MM.1S (cell line): Measurements from ENCODE around the gene LRRC43.
A peak's percentile ranks its signal among the peaks of the same experiment; 100 is the strongest.

Experiments used
- DNase-seq: peaks from one replicate; pipeline ENCODE4 v3.0.0-alpha.2; 2015
- H2AFZ ChIP-seq: fragments of 300-600 bp; sonication (generic); 2 replicates; pipeline ENCODE4 v1.6.0; 2016; ENCODE audit warnings: antibody characterized with exemption, low read length
- H3F3A ChIP-seq: fragments of 300-600 bp; sonication (generic); 2 replicates; pipeline ENCODE4 v1.6.1; 2016; ENCODE audit warnings: mild to moderate bottlenecking, antibody characterized with exemption, low read length, moderate library complexity, mixed read lengths; ENCODE audit not compliant: insufficient read depth
- H3K27ac ChIP-seq: fragments of 300-600 bp; sonication (generic); 2 replicates; pipeline ENCODE4 v1.5.1; 2016; ENCODE audit warnings: mild to moderate bottlenecking, low read length
- H3K27me3 ChIP-seq: fragments of 300-600 bp; sonication (generic); replicated peaks from 2 replicates; pipeline ENCODE4 v1.6.0; 2016; ENCODE audit warnings: low read length; ENCODE audit not compliant: insufficient read depth
- H3K36me3 ChIP-seq: fragments of 300-600 bp; sonication (generic); replicated peaks from 2 replicates; pipeline ENCODE4 v1.6.1; 2016; ENCODE audit warnings: mild to moderate bottlenecking, low read length, mixed read lengths; ENCODE audit not compliant: insufficient read depth
- H3K4me1 ChIP-seq: fragments of 300-600 bp; sonication (generic); 2 replicates; pipeline ENCODE4 v1.6.1; 2016; ENCODE audit warnings: low read length, mixed read lengths
- H3K4me2 ChIP-seq: fragments of 300-600 bp; sonication (generic); 2 replicates; pipeline ENCODE4 v1.6.0; 2016; ENCODE audit warnings: low read depth, low read length
- H3K4me3 ChIP-seq: fragments of 300-600 bp; sonication (generic); 2 replicates; pipeline ENCODE4 v1.5.1; 2016; ENCODE audit warnings: low read length, mixed read lengths
- H3K79me2 ChIP-seq: fragments of 300-600 bp; sonication (generic); 2 replicates; pipeline ENCODE4 v1.6.1; 2016; ENCODE audit warnings: mixed run types, low read length, mixed read lengths
- H3K9ac ChIP-seq: fragments of 300-600 bp; sonication (generic); 2 replicates; pipeline ENCODE4 v1.6.1; 2016; ENCODE audit warnings: low read length, mixed read lengths
- H3K9me2 ChIP-seq: fragments of 300-600 bp; sonication (generic); replicated peaks from 2 replicates; pipeline ENCODE4 v1.6.1; 2016; ENCODE audit warnings: mild to moderate bottlenecking, low read length, mixed read lengths; ENCODE audit not compliant: insufficient read depth
- H3K9me3 ChIP-seq: fragments of 300-600 bp; sonication (generic); replicated peaks from 2 replicates; pipeline ENCODE4 v1.6.1; 2016; ENCODE audit warnings: mild to moderate bottlenecking, low read length, mixed read lengths; ENCODE audit not compliant: insufficient read depth
- H4K20me1 ChIP-seq: fragments of 300-600 bp; sonication (generic); 2 replicates; pipeline ENCODE4 v1.6.1; 2016; ENCODE audit warnings: mild to moderate bottlenecking, low read length, moderate library complexity, mixed read lengths; ENCODE audit not compliant: insufficient read depth
- CTCF ChIP-seq: fragments of 300-600 bp; sonication (generic); IDR thresholded peaks from 2 replicates; pipeline ENCODE4 v1.5.1; 2016; ENCODE audit warnings: antibody characterized with exemption, low read length, mixed read lengths
- EZH2 ChIP-seq: fragments of 300-600 bp; sonication (generic); optimal IDR thresholded peaks from 2 replicates; pipeline ENCODE3; 2017; ENCODE audit warnings: low read depth, mild to moderate bottlenecking, antibody characterized with exemption, low read length, mixed read lengths
- EZH2phosphoT487 ChIP-seq: fragments of 300-600 bp; sonication (generic); IDR thresholded peaks from 2 replicates; pipeline ENCODE4 v1.6.1; 2018; ENCODE audit warnings: antibody characterized with exemption, low read length

The LRRC43 gene

GRCh38 chr12:122215771-122216170, 32.8 kb downstream of the LRRC43 start:
- Histone ChIP-seq H3K27ac (no peak overlapping the region), H3K27me3 (no peaks in the 10 kb centered on the region), H2AFZ (no peak overlapping the region), H3K4me1 (no peaks in the 10 kb centered on the region), H3K9me3 (no peaks in the 10 kb centered on the region), H3K4me3 (no peak overlapping the region), H3K79me2 (no peaks in the 10 kb centered on the region), H3K36me3 (no peaks in the 10 kb centered on the region), H3K9me2 (no peaks in the 10 kb centered on the region), H3F3A (no peaks in the 10 kb centered on the region), H3K4me2 (no peak overlapping the region), H4K20me1 (no peaks in the 10 kb centered on the region), H3K9ac (no peak overlapping the region)
- no peak for TF ChIP-seq EZH2
- DNase-seq = no peak

DNA sequence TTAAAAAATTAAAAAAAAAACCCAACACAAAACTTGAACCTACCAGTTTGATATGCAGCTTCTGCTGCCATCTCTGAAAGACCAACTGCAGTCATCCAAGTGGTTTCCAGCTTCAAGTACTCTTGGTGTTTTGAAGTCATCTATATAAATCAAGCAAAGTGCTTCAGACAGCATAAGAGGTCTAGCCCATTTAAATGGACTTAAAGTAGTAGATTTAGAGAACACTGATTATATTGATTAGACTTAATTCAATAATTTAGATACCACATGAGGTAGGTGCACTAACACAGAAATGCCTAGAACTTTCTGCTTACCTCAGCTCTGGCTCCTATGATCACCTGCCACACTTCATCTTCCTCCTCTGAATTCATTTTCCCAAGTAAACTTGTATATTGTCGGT, 33.5 kb downstream of the LRRC43 start:
- Histone ChIP-seq H3K9me2 (no peaks in the 10 kb centered on the region), H3K9me3 (no peaks in the 10 kb centered on the region), H3K9ac (no peak overlapping the region), H3K4me1 (no peaks in the 10 kb centered on the region), H3F3A (no peaks in the 10 kb centered on the region), H2AFZ (no peak overlapping the region), H3K27me3 (no peaks in the 10 kb centered on the region), H3K27ac (no peak overlapping the region), H3K4me3 (no peak overlapping the region), H3K4me2 (no peak overlapping the region), H3K36me3 (no peaks in the 10 kb centered on the region), H4K20me1 (no peaks in the 10 kb centered on the region), H3K79me2 (0 out of 2 replicates have a peak, but pooled peaks cover 4% of the 10 kb centered on the region)
- TF ChIP-seq EZH2phosphoT487 = no peak
- no peak for TF ChIP-seq EZH2
- TF ChIP-seq CTCF = no peak
- no peak for DNase-seq

DNA sequence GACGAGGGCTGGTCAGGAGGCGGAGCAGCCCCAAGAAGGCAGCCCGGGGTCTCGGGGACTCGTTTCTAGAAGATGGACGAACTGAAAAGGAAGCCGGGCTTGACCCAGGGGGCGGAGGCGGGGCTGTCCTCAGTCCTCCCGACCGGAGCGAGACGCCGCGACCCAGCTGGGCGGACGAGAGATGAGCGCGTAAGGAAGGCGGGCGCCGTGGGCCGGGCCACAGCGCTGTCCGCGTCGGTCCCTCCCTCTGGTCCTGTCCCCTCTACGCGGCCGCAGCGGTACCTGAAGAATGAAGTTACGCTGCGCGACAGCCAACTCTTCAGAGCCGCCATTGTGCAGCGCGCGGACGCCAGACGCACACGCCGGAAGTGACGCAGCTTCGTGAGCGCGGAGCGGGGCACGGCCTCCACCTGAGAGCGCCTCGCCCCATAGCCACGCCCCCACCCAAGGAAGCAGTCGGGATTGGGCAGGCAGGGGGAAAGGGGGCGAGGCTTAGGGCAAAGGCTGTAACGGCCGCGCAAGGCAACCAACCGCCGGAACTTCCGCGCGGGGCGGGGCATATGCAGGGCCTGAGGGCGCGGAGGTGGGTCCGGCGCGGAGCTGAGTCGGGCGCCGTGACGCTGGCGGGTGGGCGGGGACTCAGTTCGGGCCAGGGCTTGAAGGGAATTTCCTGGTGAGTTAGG, 42.9 kb downstream of the LRRC43 start, which contains the start of gene DIABLO:
Gene DIABLO, minus strand, starts transcription at position 370 of the 683 bp plus-strand sequence. Its CDS starts 38 bp downstream, at position 332.
- Histone ChIP-seq H2AFZ (peak within 1 kb of the TSS; percentile 69; the same call in 1 of the 2 replicates), H3K36me3 (no peaks in the 10 kb centered on the region), H3K9ac (peak within 1 kb of the TSS; percentile 78), H3K27me3 (no peaks in the 10 kb centered on the region), H3K79me2 (peaks cover 35% of the 10 kb centered on the region), H3K27ac (peak within 1 kb of the TSS; percentile 88), H3K9me2 (no peaks in the 10 kb centered on the region), H3K4me2 (peak within 1 kb of the TSS; percentile 57), H3K4me3 (peak within 1 kb of the TSS; percentile 85), H3K9me3 (no peaks in the 10 kb centered on the region), H4K20me1 (no peaks in the 10 kb centered on the region), H3F3A (no peaks in the 10 kb centered on the region), H3K4me1 (0 out of 2 replicates have a peak, but pooled peaks cover 3% of the 10 kb centered on the region)
- TF ChIP-seq EZH2phosphoT487 (no peak), EZH2 (no peak), CTCF (no peak)
- DNase-seq = peak; percentile 96
